Embryonic facial prominence (tissue), 1 donor: Measurements from ENCODE around the gene BSND.

ENCODE experiments used
- DNase-seq: peaks from one replicate; pipeline ENCODE4 v3.0.0-alpha.2; 2016; ENCODE audit errors: extremely low spot score

The BSND gene

GRCh38 chr1:55045430-55045829, 46.7 kb downstream of the BSND start:
- DNase-seq, result no peak

GRCh38 chr1:55046871-55047270, 48.1 kb downstream of the BSND start:
- DNase-seq, result no peak

- no peak for DNase-seq
Observed at GRCh38 chr1:55047611-55048010, 48.9 kb downstream of the BSND start.

GRCh38 chr1:55048453-55049270, 49.9 kb downstream of the BSND start:
- DNase-seq, result no peak

GRCh38 chr1:55049271-55049913, 50.7 kb downstream of the BSND start:
- no peak for DNase-seq

- DNase-seq, result no peak
Observed at GRCh38 chr1:55049914-55050278, 51.2 kb downstream of the BSND start.

- DNase-seq, result no peak
Observed at GRCh38 chr1:55050283-55050682, 51.5 kb downstream of the BSND start.

- no peak for DNase-seq
Observed at GRCh38 chr1:55051169-55051568, 52.4 kb downstream of the BSND start.

GRCh38 chr1:55051621-55052020, 52.9 kb downstream of the BSND start:
- DNase-seq, result no peak

GRCh38 chr1:55052221-55053142, 53.7 kb downstream of the BSND start:
- DNase-seq, result no peak

GRCh38 chr1:55053265-55053954, 54.7 kb downstream of the BSND start:
- DNase-seq, result no peak

GRCh38 chr1:55054396-55054795, 55.7 kb downstream of the BSND start:
- DNase-seq, result no peak

- no peak for DNase-seq
Observed at GRCh38 chr1:55055084-55055882, 56.5 kb downstream of the BSND start.

- DNase-seq, result no peak
Observed at GRCh38 chr1:55055951-55056631, 57.4 kb downstream of the BSND start.

GRCh38 chr1:55056632-55056992, 57.9 kb downstream of the BSND start:
- no peak for DNase-seq

- no peak for DNase-seq
Observed at GRCh38 chr1:55057270-55057955, 58.7 kb downstream of the BSND start.

- DNase-seq, result no peak
Observed at GRCh38 chr1:55057956-55058298, 59.2 kb downstream of the BSND start.

- no peak for DNase-seq
Observed at GRCh38 chr1:55059302-55060132, 60.8 kb downstream of the BSND start.
